Measurements from ENCODE around the gene C11orf71.

C11orf71 gene

GRCh38 chr11:114368918-114369680, 31.2 kb downstream of the C11orf71 start:
- Histone ChIP-seq H4K20me1 (no peaks in the 10 kb centered on the region), H3K9ac (no peak overlapping the region), H3K4me1 (peaks cover 0 to 8% (median 0%) of the 10 kb centered on the region in 10 experiments; a peak in 6 of 20 replicates), H3K27me3 (no peaks in the 10 kb centered on the region), H3K4me3 (no peak overlapping the region), H3K27ac (no peak overlapping the region), H3K36me3 (no peaks in the 10 kb centered on the region), H3K4me2 (no peak overlapping the region), H3K9me3 (replicated peaks in 1 of 11) (no peaks in the 10 kb centered on the region)
- TF ChIP-seq Cebpa-rat (IDR thresholded peaks at IDR 0.05) = no peak

DNA sequence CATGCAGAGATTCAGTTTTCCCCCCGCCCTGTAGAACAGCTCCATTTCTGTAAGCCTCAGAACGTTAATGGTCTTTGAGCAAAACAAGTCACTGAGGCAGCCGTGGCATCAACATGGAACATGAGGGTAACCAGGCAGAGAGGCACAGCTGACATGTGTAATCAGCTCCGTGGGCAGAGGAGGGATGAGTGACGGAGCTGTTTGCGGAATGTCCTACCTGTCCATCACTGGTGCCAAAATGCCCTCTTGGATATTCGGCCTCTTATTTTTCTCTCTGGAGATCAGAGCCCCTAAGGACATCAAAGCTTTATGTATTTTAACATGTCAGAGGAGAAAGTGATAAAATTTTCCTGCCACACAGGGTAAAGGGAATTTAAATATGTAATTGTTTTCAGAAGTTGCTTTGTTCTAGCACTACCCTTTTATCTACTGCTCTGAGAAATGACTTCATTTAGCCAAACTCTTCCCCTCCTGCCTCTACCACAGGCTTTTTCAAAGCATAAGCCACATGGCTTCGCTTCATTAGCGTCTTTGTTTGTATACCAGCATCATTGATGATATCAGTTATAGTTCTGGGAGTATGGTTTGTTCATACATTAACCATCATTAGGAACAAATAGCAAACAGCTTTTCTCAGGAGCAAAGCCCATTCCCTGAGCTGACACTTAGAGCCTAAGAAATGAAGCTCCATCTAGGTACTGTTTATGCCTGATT, 32.9 kb downstream of the C11orf71 start:
- H3K36me3 ChIP-seq = no peaks in the 10 kb centered on the region
- H3K27me3 ChIP-seq = no peaks in the 10 kb centered on the region
- H3K9ac ChIP-seq = no peak overlapping the region
- no peak overlapping the region for H3K27ac ChIP-seq
- H4K20me1 ChIP-seq = no peaks in the 10 kb centered on the region
- peaks cover 0 to 8% (median 0%) of the 10 kb centered on the region in 10 experiments; a peak in 6 of 20 replicates for H3K4me1 ChIP-seq
- no peak overlapping the region for H3K4me2 ChIP-seq
- no peak overlapping the region for H3K4me3 ChIP-seq
- H3K9me3 ChIP-seq (replicated peaks in 1 of 11) = no peaks in the 10 kb centered on the region
- TF ChIP-seq Cebpa-rat (IDR thresholded peaks at IDR 0.05) = no peak

DNA sequence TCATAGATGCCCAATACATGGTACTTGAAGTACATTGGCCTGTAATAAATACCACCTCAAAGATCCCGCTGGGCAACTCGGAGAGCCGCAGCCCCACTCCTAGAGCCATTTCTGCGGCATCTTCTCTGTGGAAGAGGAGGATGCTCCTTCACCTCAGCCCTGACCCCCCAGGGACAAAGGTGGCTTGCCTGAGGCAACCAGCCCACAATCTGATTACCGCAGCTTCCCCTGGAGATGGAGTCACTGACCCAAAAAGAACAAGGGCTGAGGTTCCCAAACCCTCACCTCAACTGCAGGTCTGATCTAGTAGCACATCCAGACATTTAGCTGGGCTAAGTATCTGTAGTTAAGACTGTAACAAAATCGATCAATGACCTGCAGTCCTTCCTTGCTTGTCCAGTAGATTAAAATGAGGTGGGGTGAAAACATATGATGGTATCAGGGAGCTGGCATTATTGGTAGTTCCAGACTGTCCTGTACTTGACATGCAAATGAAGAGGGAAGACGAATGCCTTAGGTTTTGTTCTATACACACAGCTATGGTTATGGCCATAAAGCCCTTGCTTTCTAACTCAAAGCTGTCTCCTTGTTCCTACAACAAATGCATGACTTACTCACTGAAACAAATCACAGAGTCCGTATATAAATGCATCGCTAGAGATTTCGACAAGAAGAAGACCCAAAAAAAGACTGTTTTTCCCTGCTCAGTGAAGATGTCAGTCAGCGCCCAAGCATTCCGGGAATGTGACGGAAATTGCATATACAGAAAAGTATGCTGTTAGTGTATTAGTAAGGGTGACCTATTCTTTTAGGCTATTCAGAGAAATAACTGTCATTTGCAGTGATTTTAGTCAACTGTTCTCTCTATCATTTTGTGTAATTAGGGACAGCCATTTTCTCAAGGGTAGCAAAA, 33.7 kb downstream of the C11orf71 start:
- Histone ChIP-seq H3K27ac (no peak overlapping the region), H3K27me3 (no peaks in the 10 kb centered on the region), H3K9ac (no peak overlapping the region), H3K4me3 (no peak overlapping the region), H3K36me3 (no peaks in the 10 kb centered on the region), H3K4me1 (peaks cover 0 to 8% (median 0%) of the 10 kb centered on the region in 10 experiments; a peak in 6 of 20 replicates), H3K9me3 (replicated peaks in 1 of 11) (no peaks in the 10 kb centered on the region), H4K20me1 (no peaks in the 10 kb centered on the region), H3K4me2 (peak overlapping the region in 3 of 11 experiments; percentile 16 to 44 (median 40); a peak in 4 of 22 replicates)
- no peak for TF ChIP-seq Cebpa-rat (IDR thresholded peaks at IDR 0.05)

GRCh38 chr11:114362958-114363357, 37.4 kb downstream of the C11orf71 start:
- Histone ChIP-seq H3K9ac (no peak overlapping the region), H3K4me3 (no peak overlapping the region), H3K27ac (no peak overlapping the region), H3K4me1 (peaks cover 0 to 8% (median 0%) of the 10 kb centered on the region in 10 experiments; a peak in 6 of 20 replicates), H4K20me1 (no peaks in the 10 kb centered on the region), H3K4me2 (no peak overlapping the region), H3K36me3 (no peaks in the 10 kb centered on the region), H3K9me3 (replicated peaks in 1 of 11) (no peaks in the 10 kb centered on the region), H3K27me3 (no peaks in the 10 kb centered on the region)
- TF ChIP-seq Cebpa-rat (IDR thresholded peaks at IDR 0.05) = no peak

DNA sequence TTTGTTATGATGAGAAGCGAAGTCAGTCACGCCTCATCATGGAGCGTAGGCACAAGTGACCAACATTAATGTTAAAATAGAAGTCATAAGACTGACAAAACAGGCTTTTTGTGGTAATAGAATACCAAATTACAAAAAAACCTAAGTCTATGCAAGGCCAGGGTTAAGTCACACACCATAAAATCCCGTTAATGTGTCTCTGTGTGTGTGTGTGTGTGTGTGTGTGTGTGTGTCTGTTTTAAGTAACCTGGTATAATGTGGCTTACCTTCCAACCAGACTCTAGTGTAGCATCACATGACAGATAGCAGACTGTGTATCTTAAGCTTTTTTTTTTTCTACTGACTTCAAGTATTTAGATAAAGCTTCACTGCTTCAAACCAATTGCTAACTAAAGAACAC, 38.0 kb downstream of the C11orf71 start:
- Histone ChIP-seq H3K9ac (no peak overlapping the region), H3K4me3 (no peak overlapping the region), H3K36me3 (no peaks in the 10 kb centered on the region), H3K4me2 (no peak overlapping the region), H4K20me1 (no peaks in the 10 kb centered on the region), H3K4me1 (peaks cover 0 to 8% (median 0%) of the 10 kb centered on the region in 10 experiments; a peak in 6 of 20 replicates), H3K9me3 (replicated peaks in 1 of 11) (no peaks in the 10 kb centered on the region), H3K27ac (no peak overlapping the region), H3K27me3 (no peaks in the 10 kb centered on the region)
- no peak for TF ChIP-seq Cebpa-rat (IDR thresholded peaks at IDR 0.05)

DNA sequence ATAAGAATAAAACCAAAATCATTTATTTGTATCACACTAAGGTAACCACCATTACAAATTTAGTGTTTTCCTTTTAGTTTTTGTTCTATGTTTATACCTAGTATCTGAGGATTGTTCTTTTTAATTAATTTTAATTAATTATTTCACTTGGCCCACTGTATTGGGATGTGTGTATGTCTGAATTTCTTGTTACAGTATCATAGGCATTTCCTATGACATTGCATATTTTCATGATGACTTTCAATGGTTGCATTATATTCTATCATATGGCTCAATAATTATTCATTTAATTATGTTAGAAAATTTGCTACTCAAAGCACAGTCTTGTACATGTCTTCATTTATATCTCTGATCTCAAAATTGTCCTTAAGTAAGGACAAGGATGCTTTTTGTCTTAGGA, 41.0 kb downstream of the C11orf71 start:
- no peak overlapping the region for H3K9ac ChIP-seq
- no peaks in the 10 kb centered on the region for H3K4me1 ChIP-seq
- no peak overlapping the region for H3K27ac ChIP-seq

GRCh38 chr11:114358716-114359115, 41.6 kb downstream of the C11orf71 start:
- no peaks in the 10 kb centered on the region for H3K9me3 ChIP-seq (replicated peaks in 1 of 11)
- H3K27ac ChIP-seq = no peak overlapping the region
- TF ChIP-seq Cebpa-rat (IDR thresholded peaks at IDR 0.05) = no peak
- H3K27me3 ChIP-seq = no peaks in the 10 kb centered on the region
- H3K9ac ChIP-seq = no peak overlapping the region
- H3K4me1 ChIP-seq = no peaks in the 10 kb centered on the region
- no peaks in the 10 kb centered on the region for H3K36me3 ChIP-seq
- no peak overlapping the region for H3K4me3 ChIP-seq
- H4K20me1 ChIP-seq = no peaks in the 10 kb centered on the region
- no peak overlapping the region for H3K4me2 ChIP-seq

More for the DNA sequence above, 41.0 kb downstream of the C11orf71 start:
- Histone ChIP-seq H3K36me3 (no peaks in the 10 kb centered on the region), H3K4me3 (no peak overlapping the region), H4K20me1 (no peaks in the 10 kb centered on the region), H3K27me3 (no peaks in the 10 kb centered on the region), H3K9me3 (replicated peaks in 1 of 11) (no peaks in the 10 kb centered on the region), H3K4me2 (no peak overlapping the region)
- no peak for TF ChIP-seq Cebpa-rat (IDR thresholded peaks at IDR 0.05)

DNA sequence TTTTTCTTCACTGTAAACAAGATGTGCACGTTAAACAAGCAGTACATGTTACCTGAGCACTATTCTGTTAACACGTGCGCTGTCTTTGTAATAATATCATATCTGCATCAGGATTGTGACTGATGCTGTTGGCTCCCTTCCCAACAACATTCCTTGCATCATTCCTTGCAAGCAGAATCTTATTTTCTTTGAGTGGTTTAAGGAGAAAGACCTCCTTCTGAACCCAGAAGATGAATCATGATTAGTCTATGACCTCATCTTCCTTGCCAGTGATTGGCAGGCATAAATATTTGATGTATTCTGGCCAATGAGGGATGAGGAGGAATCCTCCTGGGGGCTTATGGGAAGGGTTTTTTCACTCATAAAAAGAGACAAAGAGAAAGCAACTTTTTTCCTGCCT, 46.2 kb downstream of the C11orf71 start:
- no peak overlapping the region for H3K27ac ChIP-seq
- no peak for TF ChIP-seq Cebpa-rat (IDR thresholded peaks at IDR 0.05)
- no peaks in the 10 kb centered on the region for H4K20me1 ChIP-seq
- H3K9ac ChIP-seq = no peak overlapping the region
- H3K36me3 ChIP-seq = no peaks in the 10 kb centered on the region
- no peaks in the 10 kb centered on the region for H3K9me3 ChIP-seq (replicated peaks in 1 of 11)
- H3K27me3 ChIP-seq = no peaks in the 10 kb centered on the region
- no peaks in the 10 kb centered on the region for H3K4me1 ChIP-seq
- H3K4me3 ChIP-seq = no peak overlapping the region
- H3K4me2 ChIP-seq = no peak overlapping the region

DNA sequence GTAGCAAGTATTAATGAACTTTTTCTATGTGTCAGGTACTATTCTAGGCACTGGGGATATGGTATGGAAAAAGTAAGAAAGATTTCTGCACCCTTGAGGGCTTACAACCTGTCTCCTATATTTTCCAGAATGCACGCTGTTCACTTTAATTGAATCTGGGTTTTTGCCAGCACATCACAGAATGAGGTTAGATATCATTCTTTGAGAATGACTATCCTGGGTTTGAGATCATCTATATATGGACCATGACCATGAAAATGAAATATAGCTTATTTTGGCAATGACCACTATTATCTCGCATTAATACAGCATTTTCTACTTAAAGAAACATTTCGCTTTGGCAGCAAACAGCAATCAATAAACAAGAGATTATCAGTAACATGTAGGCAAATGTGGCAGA, 46.9 kb downstream of the C11orf71 start:
- Histone ChIP-seq H3K9ac (no peak overlapping the region), H3K36me3 (no peaks in the 10 kb centered on the region), H3K27me3 (no peaks in the 10 kb centered on the region), H3K4me3 (no peak overlapping the region), H4K20me1 (no peaks in the 10 kb centered on the region), H3K4me2 (no peak overlapping the region), H3K27ac (no peak overlapping the region), H3K9me3 (replicated peaks in 1 of 11) (no peaks in the 10 kb centered on the region), H3K4me1 (no peaks in the 10 kb centered on the region)
- no peak for TF ChIP-seq Cebpa-rat (IDR thresholded peaks at IDR 0.05)

Data from BLaER1 treated with 17β-estradiol and CSF1 and Interleukin-3, amounts not matched to agents 10 nM and 100 nM (cell line).